A673 (cell line): ENCODE data around the gene C5orf15.

Experiments
- CTCF ChIP-seq: fragments of 300-800, 200-600 bp; sonication (generic); conservative IDR thresholded peaks from 2 replicates; pipeline ENCODE4 v1.5.1; 2017; ENCODE audit warnings: low read depth, mild to moderate bottlenecking, antibody characterized with exemption, low read length, moderate library complexity, mixed read lengths
- EZH2 ChIP-seq: fragments of 200-600 bp; sonication (generic); IDR thresholded peaks from 2 replicates; pipeline ENCODE4 v1.6.1; 2017; ENCODE audit warnings: borderline replicate concordance, low read depth, mild to moderate bottlenecking, mixed read lengths, antibody characterized with exemption, low read length; ENCODE audit not compliant: poor library complexity, severe bottlenecking

- TF ChIP-seq CTCF (no peak), EZH2 (no peak)
These were observed 36.9 kb downstream of the C5orf15 start for GRCh38 chr5:133931546-133931945.
